Bone marrow (tissue), 2 donors: ENCODE measurements around the gene TEX48.

ENCODE experiments used
- DNase-seq, 2 donors: peaks; one replicate each; lab custom pipeline; 2025; lab: John Stamatoyannopoulos, UW

TEX48 gene, protein sequence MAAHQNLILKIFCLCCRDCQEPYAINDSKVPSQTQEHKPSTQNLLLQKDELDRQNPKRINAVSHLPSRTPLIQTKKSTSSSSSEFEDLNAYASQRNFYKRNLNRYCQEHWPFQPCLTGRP

GRCh38 chr9:114681594-114682332, at the start of gene TEX48:
Gene TEX48, minus strand, starts transcription at chr9:114682192. Its CDS starts 10,469 bp downstream, at chr9:114671723.
- peak; percentile 26 to 42 for DNase-seq

- DNase-seq, result no peak
These were observed 49.7 kb upstream of the TEX48 start for GRCh38 chr9:114731701-114732100.

GRCh38 chr9:114729706-114730105, 47.7 kb upstream of the TEX48 start:
- no peak for DNase-seq

DNA sequence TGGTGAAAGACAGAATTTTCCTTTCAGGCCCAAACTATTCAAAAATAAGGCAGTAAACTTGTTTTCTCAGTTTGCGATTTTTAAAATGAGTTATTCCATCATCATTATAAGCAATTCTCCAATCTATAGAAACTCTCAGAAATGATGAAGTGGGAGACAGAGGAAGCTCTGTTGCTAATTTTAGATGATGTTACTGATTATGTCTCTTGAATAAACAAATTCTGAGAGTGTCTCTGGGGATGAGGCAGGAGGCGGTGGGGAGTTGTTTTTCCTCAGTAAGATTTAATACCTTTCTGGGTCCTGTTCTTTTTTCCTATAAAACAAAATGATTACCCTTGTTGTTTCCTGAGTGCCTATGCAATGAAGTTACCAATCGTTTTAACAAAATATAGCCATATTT, 43.9 kb upstream of the TEX48 start:
- no peak for DNase-seq

DNA sequence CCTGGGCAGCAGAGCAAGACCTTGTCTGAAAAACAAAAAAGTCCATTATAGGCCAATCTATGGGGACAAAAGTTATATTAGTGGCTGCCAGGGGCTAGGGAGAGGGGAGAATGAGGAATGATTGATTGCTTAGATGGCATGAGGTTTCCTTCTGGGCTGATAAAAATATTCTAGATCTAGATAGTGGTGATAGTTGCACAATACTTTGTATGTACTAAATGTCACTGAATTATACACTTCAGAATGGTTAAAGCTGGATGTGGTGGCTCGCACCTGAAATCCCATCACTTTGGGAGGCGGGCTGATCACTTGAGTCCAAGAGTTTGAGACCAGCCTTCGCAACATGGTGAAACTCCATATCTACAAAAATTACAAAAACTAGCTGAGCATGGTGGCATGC, 42.8 kb upstream of the TEX48 start:
- no peak for DNase-seq

- DNase-seq, result no peak
These were observed 41.9 kb upstream of the TEX48 start for GRCh38 chr9:114723931-114724330.

- DNase-seq, result no peak
These were observed 41.1 kb upstream of the TEX48 start for GRCh38 chr9:114722937-114723620.

GRCh38 chr9:114722081-114722621, 40.2 kb upstream of the TEX48 start:
- no peak for DNase-seq

DNA sequence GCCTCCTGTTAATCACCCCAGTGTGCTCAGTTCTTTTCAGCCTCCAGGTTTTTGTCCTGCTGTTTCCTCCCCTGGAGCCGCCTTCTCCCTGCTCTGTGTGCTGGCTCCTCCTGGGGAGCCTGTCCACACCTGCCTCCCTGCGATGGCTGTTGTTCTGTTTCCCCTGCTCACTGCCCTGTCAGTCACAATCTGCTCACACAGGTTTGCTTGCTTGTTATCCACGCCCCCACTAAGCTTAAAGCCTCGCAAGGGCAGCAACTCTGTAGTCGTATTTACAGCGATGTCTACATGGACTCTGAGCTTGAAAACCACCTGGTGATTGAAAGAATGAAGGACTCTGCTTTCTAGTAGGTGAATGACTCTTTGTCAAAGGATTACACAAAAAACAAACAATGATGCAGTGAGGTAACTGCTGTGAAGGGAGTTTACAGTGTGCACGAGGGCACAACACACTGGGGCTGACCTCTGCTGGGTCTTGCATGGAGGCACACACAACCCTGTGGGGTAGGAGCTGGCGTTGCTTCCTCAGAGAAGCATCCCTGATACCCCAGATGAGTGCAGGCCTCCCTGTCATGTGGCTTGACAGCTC, 39.6 kb upstream of the TEX48 start:
- DNase-seq, result no peak

GRCh38 chr9:114720086-114720676, 38.2 kb upstream of the TEX48 start:
- DNase-seq, result no peak

GRCh38 chr9:114719290-114719689, 37.3 kb upstream of the TEX48 start:
- DNase-seq, result no peak

- no peak for DNase-seq
These were observed 36.8 kb upstream of the TEX48 start for GRCh38 chr9:114718801-114719221.

GRCh38 chr9:114717908-114718486, 36.0 kb upstream of the TEX48 start:
- no peak for DNase-seq

DNA sequence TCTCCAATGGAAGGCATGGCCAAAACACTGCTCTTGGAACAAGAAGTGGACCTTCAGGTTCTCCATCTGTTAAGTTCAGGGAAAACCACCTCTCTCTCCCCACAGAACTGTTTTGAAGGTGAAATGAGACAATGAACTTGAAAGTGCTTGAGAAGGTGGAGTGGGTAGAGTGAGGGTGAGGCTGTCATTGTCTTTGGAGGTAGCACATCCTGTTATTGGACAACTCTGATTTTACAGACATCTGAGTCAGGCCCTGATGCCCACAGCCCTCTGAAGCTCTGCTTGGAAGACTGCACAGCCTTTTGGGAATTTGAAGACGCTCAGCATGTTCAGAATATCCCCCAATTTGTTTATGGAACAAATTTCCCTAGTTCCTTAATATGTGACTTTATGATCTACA, 27.6 kb upstream of the TEX48 start:
- DNase-seq, result no peak

GRCh38 chr9:114706711-114707110, 24.7 kb upstream of the TEX48 start:
- no peak for DNase-seq

GRCh38 chr9:114701988-114702387, 20.0 kb upstream of the TEX48 start:
- DNase-seq, result no peak

DNA sequence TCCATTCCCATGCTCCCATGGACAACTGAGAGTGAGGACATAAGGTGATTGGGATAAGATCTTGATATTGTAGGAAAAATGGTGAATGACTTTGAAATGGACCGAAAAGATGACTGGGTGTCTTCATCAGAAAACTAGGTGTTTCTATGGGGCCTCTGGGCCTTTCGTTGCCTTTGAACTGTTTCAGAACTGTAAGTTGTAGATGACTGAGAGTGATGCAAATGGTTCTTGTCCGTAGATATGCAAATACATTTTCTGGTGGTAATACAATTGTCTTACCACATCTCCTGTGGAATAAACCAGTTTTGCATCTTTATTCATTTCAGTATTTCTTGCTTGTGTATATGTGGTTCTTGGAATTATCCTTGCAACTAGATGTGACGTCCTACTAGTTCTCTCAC, 16.0 kb upstream of the TEX48 start:
- no peak for DNase-seq

DNA sequence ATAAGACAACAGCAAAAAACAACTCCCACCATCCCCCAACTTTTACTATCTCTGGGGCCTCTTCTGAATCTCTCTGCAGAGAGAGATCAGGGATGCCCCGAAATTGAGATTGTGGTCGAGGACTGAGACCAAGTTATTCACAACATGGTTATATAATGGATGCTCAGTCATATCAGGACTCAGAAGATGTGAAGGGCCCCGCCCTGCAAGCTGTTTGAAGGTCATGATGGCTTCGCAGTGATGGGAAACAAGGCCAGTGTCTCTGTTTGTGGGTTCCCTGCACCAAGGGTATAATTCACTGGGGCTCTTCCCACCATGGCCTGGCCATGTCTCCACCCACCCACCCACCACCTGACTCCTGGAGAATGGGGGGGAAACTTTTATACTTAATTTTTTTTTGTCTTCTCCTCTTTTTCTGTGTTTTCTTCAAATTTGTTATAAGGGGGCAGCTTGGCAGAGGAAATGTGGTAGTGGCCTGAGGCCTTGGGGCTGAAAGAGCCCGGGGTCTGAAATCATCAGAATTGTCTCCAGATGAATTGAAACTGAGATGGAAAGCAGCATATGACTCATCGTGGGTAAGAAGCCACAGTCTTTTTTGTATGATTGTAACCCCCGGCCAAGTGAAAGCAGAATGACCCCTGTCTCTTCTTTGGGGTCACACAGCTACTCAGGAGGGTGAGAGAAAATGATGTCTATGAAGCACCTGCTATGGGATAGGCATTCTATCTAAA, 15.0 kb upstream of the TEX48 start:
- no peak for DNase-seq

- no peak for DNase-seq
These were observed 14.0 kb upstream of the TEX48 start for GRCh38 chr9:114695948-114696347.

DNA sequence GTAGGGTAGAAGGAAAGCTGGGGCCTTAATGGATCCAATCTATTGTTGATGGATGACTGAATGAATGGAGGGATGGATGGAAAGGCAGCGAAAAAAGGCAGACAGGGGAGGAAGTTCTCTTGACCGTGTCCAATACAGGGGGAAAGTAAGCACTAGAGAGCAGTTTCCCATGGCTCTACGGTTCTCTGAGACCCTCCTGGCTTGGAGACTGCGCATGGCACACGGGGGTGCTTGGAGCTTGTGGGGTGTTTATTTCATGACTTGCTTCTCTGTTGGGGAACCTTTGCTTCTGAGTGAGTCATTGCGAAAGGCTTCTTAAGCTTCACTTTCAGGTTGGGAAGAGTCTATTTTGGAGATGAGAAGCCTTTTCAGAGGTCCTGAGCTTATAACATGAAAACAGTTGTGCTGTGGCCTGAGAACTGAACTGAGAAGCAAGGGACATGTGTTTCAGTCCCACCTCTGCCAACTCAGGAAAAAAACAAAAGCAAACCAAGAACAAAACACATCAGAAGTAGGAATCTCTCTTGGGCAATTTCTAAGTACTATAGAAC, 12.8 kb upstream of the TEX48 start:
- DNase-seq, result no peak

GRCh38 chr9:114694146-114694545, 12.2 kb upstream of the TEX48 start:
- DNase-seq, result no peak
